GM21529 (cell line): ENCODE data around the gene SMAD6.
"Not testable (repeated sequence)": the region's sequence is repeated elsewhere in the genome, so short reads cannot be mapped to it uniquely, and the experiment has no call there.

ENCODE experiments used
- ATAC-seq: cut with Tn5 transposase; IDR thresholded peaks from one replicate; pipeline ENCODE4 v1.9.1; 2021; ENCODE audit not compliant: unreplicated experiment

SMAD6 gene

DNA sequence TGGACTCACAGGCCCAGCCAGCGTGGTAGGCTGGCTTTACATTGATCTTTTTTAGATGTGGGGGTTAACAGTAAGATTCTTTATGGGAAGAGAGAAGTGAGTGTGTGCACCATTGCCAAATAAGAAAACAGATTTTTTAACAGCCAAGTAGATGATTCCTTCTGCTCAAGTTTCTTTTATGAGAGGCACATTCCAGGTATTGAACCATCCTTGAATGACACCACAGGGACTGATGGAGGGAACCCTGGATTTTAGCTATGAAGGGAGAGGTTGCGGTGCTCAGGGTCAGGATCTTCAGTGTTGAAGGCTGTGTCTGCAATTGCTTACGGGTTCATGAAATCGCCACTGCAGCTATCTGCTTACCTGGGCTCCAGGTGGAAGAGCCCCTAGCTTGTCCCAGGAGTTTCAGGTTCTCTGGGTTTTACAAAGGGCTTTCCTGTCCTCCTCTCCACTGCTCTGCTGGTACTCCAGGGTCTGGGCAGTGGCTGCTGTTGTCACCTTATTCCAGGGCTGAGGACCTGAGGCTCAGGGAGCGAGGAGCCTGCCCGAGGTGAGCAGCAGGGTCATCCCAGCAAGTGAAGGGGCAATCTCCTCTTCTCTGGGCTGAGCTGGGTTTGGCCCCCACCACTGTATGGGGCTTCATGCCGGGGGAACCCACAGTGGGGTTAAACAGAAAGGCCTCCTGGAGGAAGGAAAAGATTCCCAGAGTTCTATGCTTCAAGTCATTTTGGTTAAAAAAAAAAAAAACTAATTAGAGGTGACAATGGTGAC, 53.4 kb downstream of the SMAD6 start:
- ATAC-seq, result no peak

DNA sequence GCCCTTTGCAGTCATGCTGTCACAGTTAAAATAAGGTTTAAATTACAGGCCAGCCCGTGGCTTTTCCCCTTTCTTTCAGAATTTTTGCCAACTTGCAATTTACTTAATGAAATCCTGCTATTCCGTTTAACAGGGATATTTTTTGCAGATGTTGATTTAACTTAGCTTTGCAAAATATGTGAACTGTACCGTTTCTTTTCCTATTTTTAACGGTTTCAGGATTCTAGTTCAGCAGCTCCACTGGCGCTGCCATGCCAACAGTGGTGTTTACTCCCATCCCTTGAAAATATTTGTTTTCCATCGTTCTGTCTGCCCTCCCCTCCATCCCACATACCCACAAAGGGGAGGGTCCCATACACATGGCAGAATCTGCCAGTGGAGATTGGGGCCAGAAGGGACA, 54.3 kb downstream of the SMAD6 start:
- no peak for ATAC-seq

DNA sequence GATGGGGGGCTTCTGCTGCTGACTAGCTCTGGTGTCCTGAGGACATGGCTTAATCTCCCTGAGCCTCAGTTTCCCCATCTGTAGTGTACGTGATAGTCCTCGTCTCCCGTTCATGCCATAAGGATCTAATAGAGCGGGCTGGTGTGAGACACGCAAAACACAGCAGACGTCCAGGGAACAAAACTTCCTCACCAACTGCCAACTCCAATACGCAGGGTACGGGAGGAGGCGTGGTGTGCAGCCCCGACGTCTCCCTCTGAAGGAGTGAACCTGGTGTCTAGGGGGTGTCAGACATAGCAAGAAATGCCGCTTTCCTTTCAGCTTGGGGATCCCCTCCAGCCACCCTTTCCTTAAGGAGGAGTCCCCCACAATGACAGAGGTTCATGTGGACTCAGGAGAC, 55.0 kb downstream of the SMAD6 start:
- no peak for ATAC-seq

DNA sequence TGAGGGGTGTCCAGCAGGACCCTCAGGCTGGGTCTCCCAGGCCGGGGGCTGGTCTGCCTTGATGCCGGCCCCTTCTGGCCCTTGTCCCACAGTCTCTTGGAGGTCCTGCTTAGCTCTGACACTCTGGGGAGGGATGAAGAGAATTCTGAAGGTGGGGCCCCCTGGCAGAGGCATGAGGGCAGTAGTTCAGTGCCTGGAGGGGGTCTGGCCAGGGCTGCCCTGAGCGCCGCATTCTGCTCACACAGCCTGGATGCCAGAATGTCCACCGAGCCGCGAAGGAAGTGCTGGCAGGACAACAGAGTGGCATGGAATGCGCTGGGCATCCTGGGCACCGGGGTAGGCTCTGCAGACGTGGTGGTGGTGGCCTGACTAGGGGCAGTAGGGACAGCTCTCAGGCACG, 55.5 kb downstream of the SMAD6 start:
- no peak for ATAC-seq

DNA sequence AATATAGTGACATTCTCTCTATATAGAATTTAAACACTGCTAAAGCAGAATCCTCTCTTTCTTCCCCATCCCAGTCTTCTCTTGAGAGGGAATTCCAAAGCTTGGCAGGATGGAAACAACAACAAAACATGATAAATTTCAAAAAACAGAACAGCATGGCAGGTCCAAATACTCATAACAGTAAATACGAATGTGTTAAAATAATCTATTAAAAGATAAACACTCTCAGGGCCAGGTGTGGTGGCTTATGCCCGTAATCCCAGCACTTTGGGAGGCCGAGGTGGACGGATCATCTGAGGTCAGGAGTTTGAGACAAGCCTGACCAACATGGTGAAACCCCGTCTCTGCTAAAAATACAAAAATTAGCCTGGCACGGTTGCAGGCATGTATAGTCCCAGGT, 56.2 kb downstream of the SMAD6 start:
- ATAC-seq, result not testable (repeated sequence)

DNA sequence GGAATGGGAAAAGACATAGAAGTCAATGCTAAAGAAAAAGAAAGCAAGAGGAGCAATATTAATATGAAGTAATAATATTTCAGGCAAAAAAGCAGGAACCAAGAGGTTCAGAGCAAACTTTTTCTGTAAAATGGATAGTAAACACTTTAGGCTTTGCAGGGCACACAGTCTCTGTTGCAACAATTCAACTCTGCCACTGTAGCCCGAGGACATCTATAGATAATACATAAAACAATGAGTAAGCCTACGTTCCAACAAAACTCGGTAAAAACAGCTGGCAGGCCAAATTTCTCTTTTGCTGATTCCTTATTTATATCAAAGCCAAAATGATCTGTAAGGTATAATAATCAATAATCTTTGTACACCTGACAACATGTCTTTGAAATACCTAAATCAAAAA, 56.8 kb downstream of the SMAD6 start:
- ATAC-seq, result no peak

DNA sequence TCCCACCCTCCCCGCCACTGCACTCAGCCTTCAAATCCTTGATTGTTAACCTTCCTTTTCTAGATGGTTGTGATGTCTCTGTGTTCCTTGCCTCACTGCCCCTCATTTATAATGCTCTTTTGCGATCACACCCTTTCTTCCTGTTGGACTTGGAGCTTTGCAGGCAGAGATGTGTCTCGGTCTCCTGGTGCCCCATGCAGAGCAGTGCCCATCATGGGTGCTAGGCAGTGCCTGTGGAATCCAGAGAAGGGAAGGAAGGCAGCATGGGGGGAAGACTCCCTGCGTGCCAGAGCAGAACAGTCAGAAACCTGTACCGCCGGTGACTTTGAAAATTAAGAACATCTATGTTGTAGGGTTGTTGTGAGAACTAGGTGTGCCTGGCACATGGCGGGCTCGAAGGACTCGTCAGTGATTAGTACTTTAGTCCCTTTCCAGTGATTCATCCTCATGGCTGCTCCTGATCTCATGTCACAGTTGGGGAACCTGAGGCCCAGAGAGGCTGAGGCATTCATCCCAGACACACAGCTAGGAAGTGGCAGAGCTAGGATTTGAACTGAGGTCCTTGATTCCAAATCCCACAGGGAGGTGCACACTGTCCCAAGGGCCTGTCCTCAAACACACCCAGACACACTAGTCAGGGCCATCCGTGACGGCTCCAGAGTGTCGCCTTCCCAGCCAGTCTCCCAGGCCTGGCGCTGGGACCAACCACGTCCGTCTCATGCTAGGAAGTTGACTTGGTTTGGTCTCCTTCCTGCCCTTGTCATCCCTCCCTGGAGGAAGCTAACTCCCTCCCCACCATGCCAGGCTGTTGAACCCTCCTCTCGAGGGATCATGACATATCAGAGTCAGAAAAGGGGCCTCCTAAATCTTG, 58.3 kb downstream of the SMAD6 start:
- ATAC-seq, result no peak

DNA sequence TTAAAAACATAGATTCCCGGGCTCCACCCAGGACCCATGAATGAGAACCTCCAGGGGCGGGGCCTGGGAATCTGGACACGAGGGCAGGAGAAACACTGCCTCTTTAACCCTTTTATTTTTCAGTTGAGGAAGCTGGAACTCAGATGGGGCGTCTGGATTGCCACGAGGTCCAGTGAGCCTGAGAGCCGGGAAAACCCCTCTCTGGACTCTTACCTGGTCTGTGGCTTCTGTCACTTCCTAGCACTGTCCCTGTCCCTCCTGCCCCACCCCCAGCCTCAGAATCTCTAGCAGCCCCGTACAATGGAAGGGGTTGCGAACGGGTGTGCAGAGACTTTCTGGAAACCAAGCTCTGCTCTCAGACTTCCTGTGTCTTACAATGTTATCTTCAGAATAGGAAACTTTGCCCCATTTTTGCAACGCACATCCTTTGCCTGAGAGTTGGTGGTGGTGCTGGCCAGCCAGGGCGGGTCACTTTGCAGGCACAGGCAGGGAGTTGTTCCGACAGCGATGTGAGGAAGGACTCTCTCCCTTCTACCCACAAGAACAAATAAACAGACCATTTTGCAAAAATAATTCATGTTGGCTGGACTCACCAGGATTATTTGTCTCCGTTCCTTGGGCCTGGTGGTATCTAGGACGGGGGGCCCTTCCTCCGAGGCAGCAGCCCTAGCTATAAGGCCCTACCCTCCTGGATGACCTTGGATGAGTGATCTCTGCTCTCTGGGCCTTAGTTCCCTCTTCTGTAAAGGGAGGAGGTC, 59.1 kb downstream of the SMAD6 start:
- no peak for ATAC-seq

DNA sequence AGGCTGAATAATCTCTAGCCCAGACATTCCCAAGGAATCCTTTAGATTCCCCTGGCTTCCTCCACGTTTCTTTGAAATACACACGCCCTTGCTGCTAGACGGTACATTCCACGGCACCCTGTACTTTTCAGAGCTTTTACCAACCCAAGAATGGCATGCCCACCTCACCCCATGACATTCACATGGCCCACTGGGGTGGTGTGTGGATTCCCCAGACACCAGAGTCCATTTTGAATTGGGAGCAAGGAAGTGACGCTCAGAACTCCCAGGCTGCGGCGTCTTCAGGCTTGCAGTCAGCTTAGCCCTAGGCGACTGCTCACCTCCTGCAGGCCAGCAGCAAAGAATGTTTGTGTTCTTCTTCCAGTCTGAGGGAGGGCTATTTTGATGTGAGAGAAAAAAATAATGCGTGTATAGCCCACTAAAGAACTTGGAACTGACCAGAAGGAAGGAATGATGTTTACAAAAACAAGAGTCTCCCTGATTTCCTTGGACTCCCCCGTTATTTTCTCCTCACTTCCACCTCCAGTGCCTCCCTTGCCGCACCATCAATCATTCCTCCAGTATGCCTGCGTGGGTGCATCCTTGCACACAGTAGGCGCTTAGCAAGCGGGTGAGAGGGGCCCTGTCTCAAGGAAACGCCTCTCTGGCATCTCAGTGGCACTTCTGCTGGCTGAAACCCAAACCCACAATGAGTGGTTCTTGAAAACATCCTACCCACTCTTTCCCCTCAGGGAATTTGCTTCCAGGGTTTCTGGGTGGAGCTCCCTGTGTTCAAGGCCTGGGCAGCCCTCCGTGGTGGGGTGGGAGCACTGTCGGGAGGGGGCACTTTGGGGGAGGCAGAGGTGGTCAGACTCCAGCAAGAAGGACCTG, 59.9 kb downstream of the SMAD6 start:
- no peak for ATAC-seq

DNA sequence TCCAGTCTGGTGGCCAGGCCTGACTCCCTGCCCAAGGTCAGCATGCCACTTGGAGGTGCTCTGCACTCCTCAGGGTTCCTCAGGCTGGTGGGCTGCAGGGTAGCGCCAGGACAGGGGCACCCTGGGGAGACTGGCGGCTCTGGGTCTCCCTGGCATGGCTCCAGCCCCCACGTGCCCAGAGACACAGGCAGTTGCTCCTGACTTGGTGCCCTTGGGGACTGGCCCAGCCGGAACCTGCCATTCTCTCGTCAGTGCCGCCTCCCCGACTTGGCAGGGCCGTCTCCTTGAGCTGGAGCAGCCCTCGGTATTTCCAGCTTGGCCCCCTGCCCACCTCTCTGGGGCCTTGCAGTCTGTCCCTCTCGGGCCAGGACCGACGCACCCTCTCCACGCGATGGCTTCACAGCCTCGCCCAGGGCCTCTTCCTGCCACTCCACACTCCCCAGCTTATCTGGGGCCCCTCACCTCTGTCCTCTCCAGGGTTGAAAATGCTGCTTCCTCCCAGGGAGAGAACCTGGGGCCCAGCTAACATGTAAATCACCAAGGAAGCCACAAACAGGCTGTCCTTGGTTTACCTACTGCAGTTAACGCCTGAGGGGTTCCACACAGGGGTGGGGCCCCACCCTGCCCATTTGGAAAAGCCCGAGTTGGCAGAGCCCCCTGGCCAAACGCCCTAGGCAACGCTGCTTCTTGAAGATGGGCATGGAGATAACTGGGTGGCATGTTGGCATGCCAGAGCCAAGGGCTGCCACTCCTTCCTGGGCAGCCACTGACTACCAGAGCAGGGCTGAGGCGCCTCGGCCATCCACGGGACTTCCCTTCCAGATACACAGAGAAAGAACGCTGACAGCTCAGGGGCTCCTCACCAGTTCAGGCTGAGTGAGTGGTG, 61.4 kb downstream of the SMAD6 start:
- ATAC-seq, result no peak

GRCh38 chr15:66764072-66764786, 62.2 kb downstream of the SMAD6 start:
- ATAC-seq, result no peak

DNA sequence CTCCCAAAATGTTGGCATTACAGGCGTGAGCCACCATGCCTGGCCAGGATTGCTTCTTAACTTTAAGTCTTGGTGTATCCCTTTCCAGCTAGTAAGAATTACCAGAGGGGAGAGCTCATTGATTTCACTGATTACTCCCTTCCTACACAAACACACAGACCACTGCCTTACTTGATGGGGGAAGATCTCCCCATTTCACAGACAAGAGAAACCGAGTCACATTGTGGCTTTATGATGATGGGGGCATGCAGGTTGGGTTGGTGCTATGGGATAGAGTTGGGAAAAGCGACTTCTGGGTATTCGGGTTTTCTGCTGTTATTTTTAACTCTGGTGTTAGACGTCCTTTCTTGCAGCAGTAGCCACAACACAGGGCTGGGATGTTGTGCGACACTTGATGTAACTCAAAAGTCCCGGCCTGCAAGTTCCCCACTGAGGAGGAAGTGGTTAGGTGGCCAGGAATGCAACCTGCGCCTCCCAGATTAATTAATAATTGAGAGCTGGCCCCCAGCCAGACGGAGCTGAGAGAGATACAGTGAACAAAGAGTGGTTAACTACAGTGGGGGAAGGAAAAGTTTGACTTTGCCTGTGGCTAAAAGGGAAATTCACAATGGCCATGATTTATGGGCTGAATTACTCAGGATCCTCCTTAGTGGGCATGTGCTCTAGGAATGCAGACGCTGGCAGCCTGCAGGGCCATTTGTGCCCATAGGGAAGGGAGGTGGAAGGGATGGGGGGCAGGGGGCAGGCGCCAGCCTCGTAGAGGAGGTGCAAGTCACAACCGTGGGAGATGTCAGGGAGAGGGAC, 63.6 kb downstream of the SMAD6 start:
- peak; percentile 69 for ATAC-seq

DNA sequence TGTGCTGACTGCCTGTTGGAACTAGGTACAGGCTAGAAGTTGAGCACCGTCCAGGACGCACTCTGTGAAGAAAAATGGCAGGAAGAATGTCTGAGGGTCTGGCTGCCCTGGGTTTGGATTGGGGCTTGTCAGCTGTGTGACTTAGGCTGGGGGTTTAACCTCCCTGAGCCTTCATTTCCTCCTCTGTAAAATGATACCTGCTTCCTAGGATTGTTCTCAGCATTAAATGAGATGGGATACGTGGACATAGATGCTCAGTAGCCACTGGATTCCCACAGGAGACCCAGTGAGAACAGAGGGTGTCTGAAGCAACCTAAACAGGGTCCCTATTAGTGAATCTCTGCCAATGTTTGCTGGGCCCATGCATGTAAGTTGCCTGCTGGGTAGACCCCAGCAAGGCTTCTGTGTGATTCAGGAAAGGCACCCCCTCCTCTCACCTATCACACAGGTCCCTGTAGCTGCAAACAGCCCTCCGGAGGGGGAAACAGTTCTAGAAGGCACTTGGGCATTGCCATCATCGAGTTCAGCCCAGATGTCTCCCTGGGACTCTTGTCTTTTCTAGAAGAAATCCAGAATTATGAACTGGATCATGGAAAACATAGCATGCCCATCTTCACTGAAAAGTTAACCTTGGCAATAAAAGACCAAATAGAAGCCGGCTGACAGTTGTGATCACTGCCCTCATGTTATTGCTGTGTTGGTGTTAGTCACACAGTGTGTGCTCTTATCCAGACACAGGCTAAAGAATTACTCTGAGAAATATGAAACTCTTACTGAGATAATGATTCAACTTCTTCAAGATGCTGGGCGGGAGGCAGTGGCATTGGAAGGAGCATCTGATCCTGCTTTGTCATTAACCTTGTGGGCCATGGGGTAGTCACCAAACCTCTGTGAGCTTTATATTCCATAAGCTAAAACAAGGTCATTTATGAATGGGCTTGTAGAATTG, 64.5 kb downstream of the SMAD6 start:
- no peak for ATAC-seq

GRCh38 chr15:66767240-66767659, 65.2 kb downstream of the SMAD6 start:
- ATAC-seq, result no peak

- ATAC-seq, result no peak
Measured at GRCh38 chr15:66768987-66769386, 67.0 kb downstream of the SMAD6 start.

GRCh38 chr15:66770518-66771350, 68.7 kb downstream of the SMAD6 start:
- no peak for ATAC-seq
